HepG2 (cell line): ENCODE results near the gene TRIM15. TPM values are rescaled to one million over a fixed set of nuclear protein-coding genes. Genes with fewer than 3 reads are reported as not detected.

Experiments
- ARID3A ChIP-seq: IDR thresholded peaks from 2 replicates; pipeline ENCODE4 v1.6.1; 2012; ENCODE audit warnings: low read depth, low read length, improper control_type of control experiment
- CHCHD3 ChIP-seq: sonication (generic); formaldehyde crosslinking; IDR thresholded peaks from 2 replicates; pipeline ENCODE4 v1.8.0; 2022; ENCODE audit warnings: mild to moderate bottlenecking, missing genetic modification reagents, moderate library complexity
- ELF1 ChIP-seq: sonication (generic); formaldehyde crosslinking; IDR thresholded peaks from 2 replicates; pipeline ENCODE4 v1.4.0; 2020; ENCODE audit warnings: missing genetic modification reagents
- EP300 ChIP-seq, 3 experiments: sonication (generic) in 1 of 3; formaldehyde crosslinking in 1 of 3; IDR thresholded peaks; 2 replicates each; pipeline versions ENCODE4 v1.5.1 to v1.6.1; 2011 to 2020; ENCODE audit warnings: low read depth in 2 of 3, low read length in 2 of 3, borderline replicate concordance in 1 of 3, improper control_type of control experiment in 1 of 3, mild to moderate bottlenecking in 1 of 3, missing genetic modification reagents in 1 of 3, moderate library complexity in 1 of 3
- HBP1 ChIP-seq: IDR thresholded peaks from 2 replicates; pipeline ENCODE4 v1.6.1; 2016; ENCODE audit warnings: low read depth, control low read depth
- HNRNPH1 ChIP-seq: fragments of 200-400 bp; formaldehyde crosslinking; optimal IDR thresholded peaks from 2 replicates; pipeline ENCODE3; 2017; ENCODE audit warnings: mild to moderate bottlenecking, low read depth, low read length
- ZNF329 ChIP-seq: sonication (generic); formaldehyde crosslinking; IDR thresholded peaks from 2 replicates; pipeline ENCODE4 v1.9.0; 2021; ENCODE audit warnings: low read depth, mild to moderate bottlenecking, missing genetic modification reagents
- ZNF777 ChIP-seq: sonication (generic); formaldehyde crosslinking; IDR thresholded peaks from 2 replicates; pipeline ENCODE4 v1.4.0; 2020; ENCODE audit warnings: missing genetic modification reagents
- polyA plus RNA-seq, 8 experiments: library from polyadenylated mRNA; depleted of rRNA in 3 of 8; stranded (reverse) in 7 of 8; unstranded in 1 of 8; fragments of >200 nt; fragmentation: Illumina TruSeq in 4 of 8; extraction: Trizol in 4 of 8; gene quantifications; 2 replicates each; pipeline versions ENCODE4 v1.2.1 to v1.2.3, GENCODE V29; 2011 to 2016; ENCODE audit warnings: low read depth in 4 of 8, missing spikeins in 1 of 8, mixed read lengths in 1 of 8; ENCODE audit not compliant: insufficient read depth in 1 of 8
- total RNA-seq, 5 experiments: library from RNA; depleted of rRNA; stranded (reverse); fragments of >200 nt; fragmentation: Illumina TruSeq; extraction: Trizol; gene quantifications; 2 replicates each; pipeline ENCODE4 v1.2.3, GENCODE V29; 2016; ENCODE audit warnings: low read depth in 1 of 5
- TF ChIP-seq, protein P1 (sequence below): sonication (generic); formaldehyde crosslinking; IDR thresholded peaks from 2 replicates; pipeline ENCODE4 v1.9.0; 2021; ENCODE audit warnings: mild to moderate bottlenecking, missing genetic modification reagents
- TF ChIP-seq, protein P2 (sequence below): sonication (generic); formaldehyde crosslinking; IDR thresholded peaks from 2 replicates; pipeline ENCODE4 v1.5.1; 2020; ENCODE audit warnings: missing genetic modification reagents, mild to moderate bottlenecking, borderline replicate concordance
- TF ChIP-seq, protein P3 (sequence below): sonication (generic); formaldehyde crosslinking; IDR thresholded peaks from 2 replicates; pipeline ENCODE4 v1.4.0; 2020; ENCODE audit warnings: missing genetic modification reagents, mild to moderate bottlenecking, borderline replicate concordance

TRIM15 gene
- total and polyA plus RNA-seq, 2 of the 13 experiments (the other 11 are each of a cell fraction or from before 2014, with no cell fraction given) = 35.1 to 38.2 TPM

DNA sequence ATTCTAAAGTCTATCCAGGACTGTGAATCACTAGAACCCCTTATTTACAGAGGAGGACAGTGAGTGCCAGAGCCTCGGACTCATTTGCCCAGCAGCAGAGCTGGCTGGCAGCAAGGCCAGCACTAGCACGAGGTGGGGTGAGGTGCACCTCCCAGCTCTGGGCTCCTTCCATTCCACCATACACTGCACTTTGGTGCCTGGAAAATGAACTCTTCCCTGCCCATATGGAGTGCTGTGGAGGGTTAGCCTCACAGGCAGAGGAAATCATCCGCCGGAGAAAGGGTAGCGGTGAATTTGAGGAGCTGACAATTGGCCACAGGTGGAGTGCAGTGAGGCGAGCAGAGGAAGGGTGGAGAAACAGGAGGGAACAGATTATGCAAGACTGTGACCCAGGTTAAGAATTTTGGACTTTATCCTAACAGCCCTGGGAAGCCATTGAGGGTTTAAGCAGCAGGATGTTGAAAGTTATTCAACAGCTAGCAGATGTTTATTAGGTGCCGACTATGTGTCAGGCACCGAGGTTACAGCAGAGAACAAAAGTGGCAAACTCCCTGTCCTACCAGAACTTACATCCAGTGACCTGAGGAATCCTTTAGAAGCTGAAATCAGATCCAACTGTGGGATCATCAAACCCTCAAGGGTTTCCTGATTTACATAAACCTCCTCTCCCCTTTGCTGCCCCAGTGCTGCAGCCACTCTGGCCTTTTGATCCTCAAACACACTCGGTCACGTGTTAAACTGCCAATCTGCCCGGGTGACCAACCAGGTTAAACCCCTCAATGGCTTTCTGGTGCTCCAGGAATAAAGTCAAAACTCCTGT lies 43.7 kb downstream of the TRIM15 start (continued):
- TF ChIP-seq, protein P1, sequence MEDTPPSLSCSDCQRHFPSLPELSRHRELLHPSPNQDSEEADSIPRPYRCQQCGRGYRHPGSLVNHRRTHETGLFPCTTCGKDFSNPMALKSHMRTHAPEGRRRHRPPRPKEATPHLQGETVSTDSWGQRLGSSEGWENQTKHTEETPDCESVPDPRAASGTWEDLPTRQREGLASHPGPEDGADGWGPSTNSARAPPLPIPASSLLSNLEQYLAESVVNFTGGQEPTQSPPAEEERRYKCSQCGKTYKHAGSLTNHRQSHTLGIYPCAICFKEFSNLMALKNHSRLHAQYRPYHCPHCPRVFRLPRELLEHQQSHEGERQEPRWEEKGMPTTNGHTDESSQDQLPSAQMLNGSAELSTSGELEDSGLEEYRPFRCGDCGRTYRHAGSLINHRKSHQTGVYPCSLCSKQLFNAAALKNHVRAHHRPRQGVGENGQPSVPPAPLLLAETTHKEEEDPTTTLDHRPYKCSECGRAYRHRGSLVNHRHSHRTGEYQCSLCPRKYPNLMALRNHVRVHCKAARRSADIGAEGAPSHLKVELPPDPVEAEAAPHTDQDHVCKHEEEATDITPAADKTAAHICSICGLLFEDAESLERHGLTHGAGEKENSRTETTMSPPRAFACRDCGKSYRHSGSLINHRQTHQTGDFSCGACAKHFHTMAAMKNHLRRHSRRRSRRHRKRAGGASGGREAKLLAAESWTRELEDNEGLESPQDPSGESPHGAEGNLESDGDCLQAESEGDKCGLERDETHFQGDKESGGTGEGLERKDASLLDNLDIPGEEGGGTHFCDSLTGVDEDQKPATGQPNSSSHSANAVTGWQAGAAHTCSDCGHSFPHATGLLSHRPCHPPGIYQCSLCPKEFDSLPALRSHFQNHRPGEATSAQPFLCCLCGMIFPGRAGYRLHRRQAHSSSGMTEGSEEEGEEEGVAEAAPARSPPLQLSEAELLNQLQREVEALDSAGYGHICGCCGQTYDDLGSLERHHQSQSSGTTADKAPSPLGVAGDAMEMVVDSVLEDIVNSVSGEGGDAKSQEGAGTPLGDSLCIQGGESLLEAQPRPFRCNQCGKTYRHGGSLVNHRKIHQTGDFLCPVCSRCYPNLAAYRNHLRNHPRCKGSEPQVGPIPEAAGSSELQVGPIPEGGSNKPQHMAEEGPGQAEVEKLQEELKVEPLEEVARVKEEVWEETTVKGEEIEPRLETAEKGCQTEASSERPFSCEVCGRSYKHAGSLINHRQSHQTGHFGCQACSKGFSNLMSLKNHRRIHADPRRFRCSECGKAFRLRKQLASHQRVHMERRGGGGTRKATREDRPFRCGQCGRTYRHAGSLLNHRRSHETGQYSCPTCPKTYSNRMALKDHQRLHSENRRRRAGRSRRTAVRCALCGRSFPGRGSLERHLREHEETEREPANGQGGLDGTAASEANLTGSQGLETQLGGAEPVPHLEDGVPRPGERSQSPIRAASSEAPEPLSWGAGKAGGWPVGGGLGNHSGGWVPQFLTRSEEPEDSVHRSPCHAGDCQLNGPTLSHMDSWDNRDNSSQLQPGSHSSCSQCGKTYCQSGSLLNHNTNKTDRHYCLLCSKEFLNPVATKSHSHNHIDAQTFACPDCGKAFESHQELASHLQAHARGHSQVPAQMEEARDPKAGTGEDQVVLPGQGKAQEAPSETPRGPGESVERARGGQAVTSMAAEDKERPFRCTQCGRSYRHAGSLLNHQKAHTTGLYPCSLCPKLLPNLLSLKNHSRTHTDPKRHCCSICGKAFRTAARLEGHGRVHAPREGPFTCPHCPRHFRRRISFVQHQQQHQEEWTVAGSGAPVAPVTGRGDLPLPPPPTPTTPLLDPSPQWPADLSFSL (CRISPR knock-in tag) = peak; percentile 63
- TF ChIP-seq ARID3A (peak; percentile 55; the same call in 1 of the 2 replicates), ELF1 (CRISPR knock-in tag) (no peak), ZNF329 (no peak), CHCHD3 (peak; percentile 22; the same call in 1 of the 2 replicates), HNRNPH1 (no peak), EP300 (IDR thresholded peaks at IDR 0.05; ENCODE audit: low read depth in 2 of 2, low read length in 2 of 2) (peak in 1 of 2 experiments; percentile 81; a peak in 2 of 4 replicates), EP300 (CRISPR knock-in tag; IDR thresholded peaks at IDR 0.05; ENCODE audit: borderline replicate concordance) (no peak; the same call in 1 of the 2 replicates), HBP1 (0 out of 2 replicates have a peak, but pooled peaks have one; percentile 78), ZNF777 (CRISPR knock-in tag) (no peak)
- TF ChIP-seq, protein P2, sequence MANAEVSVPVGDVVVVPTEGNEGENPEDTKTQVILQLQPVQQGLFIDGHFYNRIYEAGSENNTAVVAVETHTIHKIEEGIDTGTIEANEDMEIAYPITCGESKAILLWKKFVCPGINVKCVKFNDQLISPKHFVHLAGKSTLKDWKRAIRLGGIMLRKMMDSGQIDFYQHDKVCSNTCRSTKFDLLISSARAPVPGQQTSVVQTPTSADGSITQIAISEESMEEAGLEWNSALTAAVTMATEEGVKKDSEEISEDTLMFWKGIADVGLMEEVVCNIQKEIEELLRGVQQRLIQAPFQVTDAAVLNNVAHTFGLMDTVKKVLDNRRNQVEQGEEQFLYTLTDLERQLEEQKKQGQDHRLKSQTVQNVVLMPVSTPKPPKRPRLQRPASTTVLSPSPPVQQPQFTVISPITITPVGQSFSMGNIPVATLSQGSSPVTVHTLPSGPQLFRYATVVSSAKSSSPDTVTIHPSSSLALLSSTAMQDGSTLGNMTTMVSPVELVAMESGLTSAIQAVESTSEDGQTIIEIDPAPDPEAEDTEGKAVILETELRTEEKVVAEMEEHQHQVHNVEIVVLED (CRISPR knock-in tag) = peak; percentile 59; the same call in 1 of the 2 replicates
- TF ChIP-seq, protein P3, sequence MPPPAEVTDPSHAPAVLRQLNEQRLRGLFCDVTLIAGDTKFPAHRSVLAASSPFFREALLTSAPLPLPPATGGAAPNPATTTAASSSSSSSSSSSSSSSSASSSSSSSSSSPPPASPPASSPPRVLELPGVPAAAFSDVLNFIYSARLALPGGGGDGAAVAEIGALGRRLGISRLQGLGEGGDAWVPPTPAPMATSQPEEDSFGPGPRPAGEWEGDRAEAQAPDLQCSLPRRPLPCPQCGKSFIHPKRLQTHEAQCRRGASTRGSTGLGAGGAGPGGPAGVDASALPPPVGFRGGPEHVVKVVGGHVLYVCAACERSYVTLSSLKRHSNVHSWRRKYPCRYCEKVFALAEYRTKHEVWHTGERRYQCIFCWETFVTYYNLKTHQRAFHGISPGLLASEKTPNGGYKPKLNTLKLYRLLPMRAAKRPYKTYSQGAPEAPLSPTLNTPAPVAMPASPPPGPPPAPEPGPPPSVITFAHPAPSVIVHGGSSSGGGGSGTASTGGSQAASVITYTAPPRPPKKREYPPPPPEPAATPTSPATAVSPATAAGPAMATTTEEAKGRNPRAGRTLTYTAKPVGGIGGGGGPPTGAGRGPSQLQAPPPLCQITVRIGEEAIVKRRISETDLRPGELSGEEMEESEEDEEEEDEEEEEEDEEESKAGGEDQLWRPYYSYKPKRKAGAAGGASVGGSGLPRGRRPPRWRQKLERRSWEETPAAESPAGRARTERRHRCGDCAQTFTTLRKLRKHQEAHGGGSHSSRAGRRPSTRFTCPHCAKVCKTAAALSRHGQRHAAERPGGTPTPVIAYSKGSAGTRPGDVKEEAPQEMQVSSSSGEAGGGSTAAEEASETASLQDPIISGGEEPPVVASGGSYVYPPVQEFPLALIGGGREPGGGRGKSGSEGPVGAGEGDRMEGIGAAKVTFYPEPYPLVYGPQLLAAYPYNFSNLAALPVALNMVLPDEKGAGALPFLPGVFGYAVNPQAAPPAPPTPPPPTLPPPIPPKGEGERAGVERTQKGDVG (CRISPR knock-in tag) = no peak
